Left lung (tissue), 14 donors: ENCODE data around the gene DDX6. TPM values are rescaled to one million over a fixed set of nuclear protein-coding genes. Genes with fewer than 3 reads are reported as not detected.

ENCODE experiments used
- ATAC-seq: fragments of 200-7000 bp; cut with Tn5 transposase; one replicate; pipeline ENCODE4 v1.9.1; 2020; ENCODE audit warnings: moderate library complexity
- DNase-seq, 4 donors: peaks; one replicate each; pipeline ENCODE4 v3.0.0-alpha.2; 2013 to 2020
- H3K27ac ChIP-seq, 2 donors: fragments of 200-600 bp; sonication (generic) in 1 of 2; one replicate each; pipeline versions ENCODE4 v1.5.0 to v1.8.0; 2020 to 2021
- H3K27me3 ChIP-seq, 2 donors: fragments of 200-600 bp; sonication (generic) in 1 of 2; one replicate each; pipeline versions ENCODE4 v1.5.0 to v1.8.0; 2020 to 2021
- H3K36me3 ChIP-seq, 2 donors: fragments of 200-600 bp; sonication (generic) in 1 of 2; one replicate each; pipeline versions ENCODE4 v1.5.0 to v1.8.0; 2020 to 2021
- H3K4me1 ChIP-seq, 2 donors: fragments of 200-600 bp; one replicate each; pipeline ENCODE4 v1.8.0; 2021
- H3K4me3 ChIP-seq, 2 donors: fragments of 200-600 bp; sonication (generic) in 1 of 2; one replicate each; pipeline versions ENCODE4 v1.5.0 to v1.8.0; 2020 to 2021; ENCODE audit warnings: mild to moderate bottlenecking in 1 of 2
- H3K9me3 ChIP-seq, 2 donors: fragments of 200-600 bp; sonication (generic) in 1 of 2; one replicate each; pipeline versions ENCODE4 v1.5.0 to v1.8.0; 2020 to 2021
- CTCF ChIP-seq, 2 donors: fragments of 200-600 bp; sonication (generic) in 1 of 2; IDR thresholded peaks; one replicate each; pipeline versions ENCODE4 v1.5.0 to v1.8.0; 2021; ENCODE audit warnings: antibody characterized with exemption in 2 of 2
- intact Hi-C, 2 donors: fragments of 100-400 bp; cut with DNase I; formaldehyde crosslinking; loops; one replicate each; pipeline versions ENCODE4 v1.11.2 to v1.14.2; 2022
- long read RNA-seq, 12 donors: library from polyadenylated mRNA in 2 of 12; unstranded in 2 of 12; transcript quantifications; one replicate each; pipeline ENCODE4 v2.0.0 and lab custom pipeline, GENCODE V29; 2019 to 2026
- polyA plus RNA-seq, 6 donors: library from polyadenylated mRNA; unstranded; fragments of 120-200 nt; gene quantifications; one replicate each; pipeline ENCODE4 v1.2.1, GENCODE V29; 2013; ENCODE audit not compliant: insufficient read length in 6 of 6
- total RNA-seq, 2 donors: library from RNA; stranded (reverse); fragmentation: NEBNext Ultra II Directional; extraction: Animal tissue kit (Norgen Biotek cat#: 25700); gene quantifications; one replicate each; pipeline ENCODE4 v1.2.1, GENCODE V29; 2021
- donor health status: DM: no; HTN: yes; CAD: no.
- donor health status: DM: no; HTN: no; CAD: no.

DDX6 gene
- total RNA-seq (100 to 1,000 TPM; 105 to 117 TPM), polyA plus RNA-seq (100 to 1,000 TPM; 121 to 143 (median 138) TPM)
- long read RNA-seq, donor 1, full-length matches to known transcripts, result 31 of 55 reads
- long read RNA-seq, donor 1, partial matches to known transcripts, result 24 of 55 reads
- long read RNA-seq, donor 1, other reads (novel, unspliced or antisense), result 0 of 55 reads
- long read RNA-seq, donor 2, full-length matches to known transcripts, result 24 of 61 reads
- long read RNA-seq, donor 2, partial matches to known transcripts, result 37 of 61 reads
- long read RNA-seq, donor 2, other reads (novel, unspliced or antisense), result 0 of 61 reads
- long read RNA-seq, donor 3, full-length matches to known transcripts, result 25 of 25 reads
- long read RNA-seq, donor 3, partial matches to known transcripts, result 0 of 25 reads
- long read RNA-seq, donor 3, other reads (novel, unspliced or antisense), result 0 of 25 reads
- long read RNA-seq, donor 4, full-length matches to known transcripts, result 3 of 7 reads
- long read RNA-seq, donor 4, partial matches to known transcripts, result 1 of 7 reads
- long read RNA-seq, donor 4, other reads (novel, unspliced or antisense), result 3 of 7 reads
- long read RNA-seq, donor 5, full-length matches to known transcripts, result 15 of 37 reads
- long read RNA-seq, donor 5, partial matches to known transcripts, result 22 of 37 reads
- long read RNA-seq, donor 5, other reads (novel, unspliced or antisense), result 0 of 37 reads
- long read RNA-seq, donor 6, full-length matches to known transcripts, result 10 of 10 reads
- long read RNA-seq, donor 6, partial matches to known transcripts, result 0 of 10 reads
- long read RNA-seq, donor 6, other reads (novel, unspliced or antisense), result 0 of 10 reads
- long read RNA-seq, donor 7, full-length matches to known transcripts, result 2 of 2 reads
- long read RNA-seq, donor 7, partial matches to known transcripts, result 0 of 2 reads
- long read RNA-seq, donor 7, other reads (novel, unspliced or antisense), result 0 of 2 reads
- long read RNA-seq, donor 8, full-length matches to known transcripts, result 20 of 26 reads
- long read RNA-seq, donor 8, partial matches to known transcripts, result 6 of 26 reads
- long read RNA-seq, donor 8, other reads (novel, unspliced or antisense), result 0 of 26 reads
- long read RNA-seq, donor 9, result 0 reads
- long read RNA-seq, donor 10, full-length matches to known transcripts, result 2 of 5 reads
- long read RNA-seq, donor 10, partial matches to known transcripts, result 2 of 5 reads
- long read RNA-seq, donor 10, other reads (novel, unspliced or antisense), result 1 of 5 reads
- long read RNA-seq, donor 11, full-length matches to known transcripts, result 30 of 46 reads
- long read RNA-seq, donor 11, partial matches to known transcripts, result 16 of 46 reads
- long read RNA-seq, donor 11, other reads (novel, unspliced or antisense), result 0 of 46 reads
- long read RNA-seq, donor 12, full-length matches to known transcripts, result 13 of 13 reads
- long read RNA-seq, donor 12, partial matches to known transcripts, result 0 of 13 reads
- long read RNA-seq, donor 12, other reads (novel, unspliced or antisense), result 0 of 13 reads

DNA sequence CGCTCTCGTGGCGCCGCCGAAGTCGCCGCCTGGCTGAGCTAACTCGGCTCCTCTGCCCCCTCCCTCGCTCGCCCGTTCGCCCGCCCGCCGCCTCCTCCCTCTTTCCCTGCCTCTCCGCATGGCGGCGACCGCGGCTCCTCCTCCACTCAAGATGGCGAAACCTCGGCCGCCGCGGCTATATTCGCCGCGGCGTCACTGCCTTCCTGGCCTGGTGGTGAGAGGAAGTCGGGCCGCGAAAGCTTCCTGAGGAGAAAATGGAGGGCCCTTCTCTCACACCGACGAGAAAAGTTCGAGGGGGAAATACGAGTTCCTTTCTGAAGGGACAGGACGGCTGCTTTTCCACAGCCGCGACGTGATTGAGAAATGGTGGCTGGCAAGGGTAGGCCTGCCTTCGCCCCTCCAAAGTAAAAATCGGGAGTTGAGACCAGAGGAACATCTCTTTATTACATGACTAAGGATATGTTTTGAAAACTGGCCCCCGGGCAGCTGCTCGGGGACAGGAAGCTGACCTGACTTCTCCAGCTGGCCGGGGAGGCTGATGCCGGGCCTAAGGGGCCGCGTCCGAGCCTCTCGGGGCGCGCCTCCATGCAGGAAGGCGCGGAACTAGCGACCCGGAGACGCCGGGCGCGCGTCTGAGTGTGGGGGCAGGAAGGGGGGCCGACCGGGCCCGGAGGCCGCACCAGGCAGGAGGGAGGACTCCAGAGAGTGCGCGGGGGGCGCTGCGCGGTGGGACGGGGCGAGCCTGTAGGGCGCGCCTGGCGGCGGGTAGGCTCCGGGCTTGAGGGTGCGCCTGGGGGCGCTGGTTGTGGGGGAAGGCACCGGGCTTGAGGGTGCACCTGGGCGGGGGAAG, at the start of gene DDX6:
Gene DDX6 (minus strand): TSS at position 54 of the 850 bp plus-strand sequence. CDS start 4,913 bp downstream, outside the sequence.
- Histone ChIP-seq H3K36me3 (no peaks in the 10 kb centered on the region), H3K27ac (peak within 1 kb of the TSS; percentile 100), H3K9me3 (no peaks in the 10 kb centered on the region), H3K4me1 (peaks cover 26 to 42% of the 10 kb centered on the region in 2 donors), H3K4me3 (peak within 1 kb of the TSS; percentile 77 to 100), H3K27me3 (no peaks in the 10 kb centered on the region)
- intact Hi-C loops, result no loop called here
- peak in 1 of 2 donors; percentile 40 for TF ChIP-seq CTCF (IDR thresholded peaks at IDR 0.05)
- ATAC-seq (peak; percentile 77), DNase-seq (peak; percentile 68 to 99 (median 92))

GRCh38 chr11:118838905-118839553, 48.1 kb upstream of the DDX6 start:
- Histone ChIP-seq H3K4me3 (no peak overlapping the region), H3K9me3 (no peaks in the 10 kb centered on the region), H3K27ac (no peak overlapping the region), H3K4me1 (peaks cover 3% of the 10 kb centered on the region in 2 donors), H3K27me3 (no peaks in the 10 kb centered on the region), H3K36me3 (no peaks in the 10 kb centered on the region)
- intact Hi-C loops, result no loop called here
- ATAC-seq, result peak; percentile 65
- TF ChIP-seq CTCF (IDR thresholded peaks at IDR 0.05), result no peak
- DNase-seq, result peak in 1 of 4 donors; percentile 8

GRCh38 chr11:118837868-118838267, 46.9 kb upstream of the DDX6 start:
- peak in 1 of 4 donors; percentile 21 for DNase-seq
- intact Hi-C loops, result no loop called here
- no peak overlapping the region for H3K4me3 ChIP-seq
- no peaks in the 10 kb centered on the region for H3K27me3 ChIP-seq
- no peak overlapping the region for H3K27ac ChIP-seq
- H3K9me3 ChIP-seq, result no peaks in the 10 kb centered on the region
- H3K36me3 ChIP-seq, result no peaks in the 10 kb centered on the region
- no peak for ATAC-seq
- H3K4me1 ChIP-seq, result peaks cover 3 to 5% of the 10 kb centered on the region in 2 donors
- TF ChIP-seq CTCF (IDR thresholded peaks at IDR 0.05), result no peak
